Hematopoietic multipotent progenitor cell treated with erythropoietin and hydrocortisone succinate and interleukin-3 and kit ligand, for 17 days (in vitro differentiated cells): ENCODE data around the gene ATR.
"Not testable (repeated sequence)": the region's sequence is repeated elsewhere in the genome, so short reads cannot be mapped to it uniquely, and the experiment has no call there.

Experiments used
- DNase-seq: peaks from one replicate; pipeline ENCODE4 v3.0.0-alpha.2; 2015; ENCODE audit warnings: low spot score

ATR gene

DNA sequence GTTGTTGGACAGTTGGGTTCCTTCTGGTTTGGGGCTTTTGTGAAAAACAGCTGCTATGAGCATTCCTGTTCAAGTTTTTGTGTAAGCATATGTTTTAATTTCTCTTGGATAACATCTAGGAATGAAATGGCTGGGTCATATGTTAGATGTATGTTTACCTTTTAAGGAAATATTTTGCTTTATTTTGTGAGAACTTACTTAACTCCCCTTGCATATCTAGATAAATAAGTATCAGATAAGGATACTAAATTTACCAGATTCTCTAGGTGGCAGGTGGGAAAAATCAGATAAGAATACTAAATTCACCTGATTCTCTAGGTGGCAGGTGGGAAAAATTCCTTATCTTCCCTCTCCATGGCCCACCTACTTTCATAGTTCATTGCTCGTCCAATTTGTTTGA lies 16.6 kb upstream of the ATR start:
- DNase-seq, result no peak

- not testable (repeated sequence) for DNase-seq
These were observed 13.7 kb upstream of the ATR start for GRCh38 chr3:142592268-142592667.

DNA sequence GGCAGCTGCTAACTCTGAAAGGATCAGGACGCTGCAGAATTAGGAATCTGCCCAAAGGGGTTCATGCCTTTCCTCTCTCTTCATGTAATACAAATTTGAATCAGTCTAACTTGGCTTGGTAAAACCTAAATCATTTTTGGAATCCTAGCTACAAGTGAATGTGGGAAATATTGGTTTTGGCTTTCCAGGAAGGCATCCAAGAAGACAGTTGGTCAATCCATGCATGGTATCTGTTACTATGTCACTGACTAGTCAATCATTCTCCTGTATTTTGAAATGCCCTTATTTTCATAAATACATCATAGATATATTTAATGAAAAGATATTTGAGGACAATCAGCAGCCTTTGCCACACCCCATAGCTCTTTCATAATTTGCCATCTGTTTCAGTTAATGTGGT lies 10.2 kb upstream of the ATR start:
- DNase-seq, result no peak

GRCh38 chr3:142586803-142587406 lies 8.4 kb upstream of the ATR start:
- DNase-seq, result peak; percentile 61

- DNase-seq, result not testable (repeated sequence)
These were observed 2.5 kb upstream of the ATR start for GRCh38 chr3:142581070-142581469.

- DNase-seq, result no peak
These were observed 1.5 kb upstream of the ATR start for GRCh38 chr3:142580061-142580423.

DNA sequence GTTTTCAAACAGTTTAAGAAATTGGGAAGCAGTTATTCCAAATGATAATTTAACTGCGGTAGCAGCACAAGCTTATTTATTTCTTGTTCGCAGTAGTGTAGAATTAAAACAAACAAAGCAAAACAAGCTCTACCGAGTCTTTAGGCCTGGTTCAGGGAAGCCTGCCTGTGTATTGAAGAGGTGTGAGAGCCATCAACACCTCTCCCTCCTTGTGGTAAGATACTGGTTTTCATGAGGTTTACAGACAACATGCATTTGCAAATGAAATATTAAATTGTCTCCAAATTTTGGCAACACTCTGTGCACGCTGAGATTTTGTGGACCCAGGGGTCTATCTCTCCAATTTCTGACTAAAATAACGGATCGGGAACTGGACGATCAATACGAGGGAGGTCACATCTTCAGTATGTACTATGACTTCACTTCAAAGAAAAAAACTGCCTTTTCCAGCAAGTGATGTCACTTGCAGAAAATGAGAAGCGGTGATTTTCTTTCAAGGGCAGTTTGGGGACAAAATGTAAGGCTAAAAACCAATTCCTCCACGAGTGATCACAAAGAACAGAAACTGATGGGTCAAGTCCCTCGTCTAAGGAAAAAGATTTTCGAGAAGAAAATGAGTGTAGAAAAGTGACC lies 721 bp downstream of the ATR start:
- DNase-seq, result no peak

- no peak for DNase-seq
These were observed 1.7 kb downstream of the ATR start for GRCh38 chr3:142576792-142577191.

DNA sequence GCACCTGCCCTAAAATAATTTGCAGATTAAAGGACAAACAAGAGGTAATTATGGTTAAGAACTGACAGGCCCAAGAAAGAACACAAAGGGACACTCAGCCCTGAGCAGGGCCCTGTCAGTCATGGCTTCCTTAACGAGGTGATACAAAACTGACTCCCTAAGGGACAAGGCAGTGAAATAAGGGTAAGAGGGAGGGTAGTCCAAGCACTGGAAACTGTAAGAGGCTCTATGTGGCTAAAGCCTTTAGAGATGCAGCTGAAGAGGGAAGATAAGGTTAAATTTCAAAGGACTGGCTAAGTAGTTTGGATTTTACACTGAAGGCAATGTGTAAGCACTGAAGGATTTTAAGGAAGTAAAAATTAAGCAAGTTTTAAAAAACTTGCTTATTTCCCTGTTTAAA lies 3.9 kb downstream of the ATR start:
- no peak for DNase-seq

DNA sequence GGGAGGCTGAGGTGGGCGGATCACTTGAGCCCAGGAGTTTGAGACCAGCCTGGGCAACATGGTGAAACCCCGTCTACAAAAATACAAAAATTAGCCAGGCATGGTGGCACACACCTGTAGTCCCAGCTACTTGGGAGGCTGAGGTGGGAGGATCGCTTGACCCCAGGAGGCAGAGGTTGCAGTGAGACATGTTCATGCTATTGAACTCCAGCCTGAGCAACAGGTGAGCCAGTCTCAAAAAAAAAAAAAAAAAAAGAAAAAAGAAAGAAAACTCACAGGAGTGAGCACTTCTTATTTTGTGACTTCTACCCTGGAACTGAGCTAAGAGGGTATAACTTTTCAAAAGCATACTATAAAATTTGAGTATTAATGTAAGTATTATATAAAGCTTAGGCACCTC lies 4.3 kb downstream of the ATR start:
- DNase-seq, result not testable (repeated sequence)

GRCh38 chr3:142569422-142569821 lies 9.1 kb downstream of the ATR start:
- DNase-seq, result not testable (repeated sequence)

DNA sequence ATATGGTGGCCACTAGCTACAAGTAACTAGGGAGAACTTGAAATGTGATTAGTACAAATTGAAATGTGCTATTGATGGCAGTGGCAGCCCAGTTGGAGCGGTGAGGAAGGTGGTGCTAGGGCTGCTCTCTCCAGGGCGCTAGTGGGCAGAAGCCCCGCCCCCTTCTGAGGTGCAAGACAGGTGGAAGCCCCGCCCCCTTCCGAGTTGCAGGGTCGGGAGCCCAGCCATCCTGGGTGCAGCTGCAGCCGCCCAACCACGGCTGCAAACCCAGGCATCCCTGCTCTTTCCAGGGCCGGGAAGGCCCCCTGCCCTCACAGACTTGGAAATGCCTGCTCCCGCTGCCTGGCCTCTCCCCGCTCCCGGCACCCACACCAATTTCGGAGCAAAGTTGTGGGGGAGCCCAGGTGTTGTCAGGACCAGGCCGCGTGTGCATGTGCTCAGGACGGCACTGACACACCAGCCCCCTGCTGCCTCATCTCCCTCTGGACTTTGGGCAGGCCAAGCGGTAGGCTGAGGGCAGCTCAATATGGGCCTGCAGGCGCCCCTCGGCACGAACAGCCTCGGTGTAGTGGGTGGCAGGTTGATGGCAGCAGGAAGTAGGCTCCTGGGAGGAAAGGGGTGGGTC lies 10.0 kb downstream of the ATR start:
- no peak for DNase-seq

DNA sequence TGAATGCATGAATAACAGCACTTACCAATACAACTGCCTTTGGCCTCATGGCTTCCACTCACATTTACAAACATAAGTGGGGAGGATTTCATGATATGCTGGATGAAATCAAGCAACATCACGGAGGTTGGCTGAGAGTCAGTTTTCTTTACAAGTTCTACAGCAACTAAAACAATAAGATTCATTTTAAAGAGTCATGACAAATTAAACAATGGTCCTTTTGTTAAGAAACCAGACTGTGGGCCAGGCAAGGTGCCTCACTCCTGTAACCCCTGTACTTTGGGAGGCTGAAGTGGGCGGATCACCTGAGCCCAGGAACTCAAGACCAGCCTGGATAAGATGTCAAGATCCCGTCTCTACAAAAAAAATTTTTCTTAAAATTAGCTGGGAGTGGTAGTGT lies 12.4 kb downstream of the ATR start:
- DNase-seq, result no peak

DNA sequence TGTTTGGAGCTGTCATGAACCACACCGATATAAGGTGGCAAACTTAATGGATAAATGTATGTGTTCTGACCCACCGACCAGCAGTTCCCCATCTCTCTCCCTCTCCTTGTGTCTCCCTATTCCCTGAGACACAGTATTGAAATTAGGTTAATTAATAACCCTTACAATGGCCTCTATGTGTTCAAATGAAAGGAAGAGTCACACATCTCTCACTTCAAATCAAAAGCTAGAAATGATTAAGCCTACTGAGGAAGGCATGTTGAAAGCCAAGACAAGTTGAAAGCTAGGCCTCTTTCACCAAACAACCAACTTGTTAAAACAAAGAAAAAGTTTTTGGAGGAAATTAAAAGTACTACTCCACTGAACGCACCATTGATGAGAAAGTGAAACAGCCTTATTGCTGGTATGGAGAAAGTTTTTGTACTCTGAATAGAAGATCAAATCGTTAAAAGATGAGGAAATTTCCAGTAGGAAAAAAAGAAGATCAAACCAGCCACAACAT lies 15.0 kb downstream of the ATR start:
- DNase-seq, result no peak

GRCh38 chr3:142560118-142560517 lies 18.4 kb downstream of the ATR start:
- no peak for DNase-seq

GRCh38 chr3:142553741-142554140 lies 24.8 kb downstream of the ATR start:
- DNase-seq, result no peak

DNA sequence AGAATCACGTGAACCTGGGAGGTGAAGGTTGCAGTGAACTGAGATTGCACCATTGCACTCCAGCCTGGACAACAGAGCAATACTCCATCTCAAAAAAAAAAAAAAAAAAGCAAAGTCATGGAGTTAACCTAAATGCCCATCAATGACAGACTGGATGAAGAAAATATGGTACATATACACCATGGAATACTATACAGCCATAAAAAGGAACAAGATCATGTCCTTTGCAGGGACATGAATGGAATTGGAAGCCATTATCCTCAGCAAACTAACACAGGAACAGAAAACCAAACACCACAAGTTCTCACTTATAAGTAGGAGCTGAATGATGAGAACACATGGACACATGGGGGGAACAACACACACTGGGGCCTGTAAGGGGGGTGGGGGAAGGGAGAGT lies 26.0 kb downstream of the ATR start:
- not testable (repeated sequence) for DNase-seq

DNA sequence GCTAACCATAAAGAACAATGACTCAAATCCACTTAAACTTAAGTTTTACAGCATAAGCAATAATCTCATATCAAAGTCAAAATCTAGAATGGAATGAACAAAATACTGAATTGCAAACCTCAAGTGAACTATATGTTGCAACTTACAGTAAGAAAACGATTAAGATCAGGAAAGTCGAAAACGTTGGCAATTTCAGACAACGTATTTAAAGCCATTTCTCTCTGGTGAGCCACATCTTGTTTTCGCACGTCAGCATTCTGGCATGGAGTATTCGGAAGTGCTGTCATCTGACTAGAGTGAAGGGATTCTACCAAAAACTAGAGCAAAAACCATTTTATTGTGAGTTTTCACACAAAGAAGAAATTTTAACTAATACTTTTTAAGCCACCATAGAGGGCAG lies 28.5 kb downstream of the ATR start:
- no peak for DNase-seq

- DNase-seq, result no peak
These were observed 35.2 kb downstream of the ATR start for GRCh38 chr3:142543307-142543706.

- no peak for DNase-seq
These were observed 36.5 kb downstream of the ATR start for GRCh38 chr3:142542054-142542453.

DNA sequence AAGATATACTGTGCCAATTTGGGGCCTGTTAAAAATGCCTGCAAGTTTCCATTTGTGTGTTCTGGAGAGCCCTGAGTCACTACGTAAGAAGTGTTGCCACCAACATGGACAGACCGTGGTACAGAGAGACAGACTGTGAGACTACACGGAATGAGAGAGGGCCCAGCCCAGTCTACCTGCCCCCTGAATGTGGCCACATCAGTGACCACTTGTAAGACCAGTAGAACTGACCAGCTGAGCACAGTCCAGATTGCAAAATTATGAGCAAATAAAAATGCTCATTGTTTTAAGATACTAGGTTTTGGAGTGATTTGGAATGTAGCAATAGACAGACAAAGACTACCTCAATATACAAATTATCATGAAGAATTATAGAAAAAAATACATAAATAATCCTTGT lies 42.0 kb downstream of the ATR start:
- no peak for DNase-seq

DNA sequence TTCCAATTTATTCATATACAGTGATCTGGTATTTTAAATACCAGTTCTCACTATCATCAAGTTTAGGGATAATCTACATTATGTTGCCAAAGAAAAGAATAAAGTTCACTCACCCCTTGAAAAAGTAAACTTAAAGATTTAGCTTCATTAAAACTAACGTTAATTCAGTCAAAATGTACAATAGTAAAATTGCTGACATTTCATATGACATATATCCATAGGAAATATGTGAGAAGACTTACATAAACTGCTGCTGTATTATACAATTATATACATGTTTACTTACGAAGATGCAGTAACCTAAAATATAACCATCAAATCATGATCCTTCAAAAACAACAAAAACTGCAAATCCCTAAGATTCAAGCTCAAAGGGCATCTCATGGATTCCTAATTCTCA lies 44.0 kb downstream of the ATR start:
- DNase-seq, result no peak

GRCh38 chr3:142530296-142530695 lies 48.2 kb downstream of the ATR start:
- DNase-seq, result no peak
